Measurements from ENCODE around the gene ZNF444.
"Not testable (repeated sequence)": the region's sequence is repeated elsewhere in the genome, so short reads cannot be mapped to it uniquely, and the experiment has no call there.

ZNF444 gene

GRCh38 chr19:56191115-56191514 is 50.0 kb downstream of the ZNF444 start:
- no peak for DNase-seq

DNA sequence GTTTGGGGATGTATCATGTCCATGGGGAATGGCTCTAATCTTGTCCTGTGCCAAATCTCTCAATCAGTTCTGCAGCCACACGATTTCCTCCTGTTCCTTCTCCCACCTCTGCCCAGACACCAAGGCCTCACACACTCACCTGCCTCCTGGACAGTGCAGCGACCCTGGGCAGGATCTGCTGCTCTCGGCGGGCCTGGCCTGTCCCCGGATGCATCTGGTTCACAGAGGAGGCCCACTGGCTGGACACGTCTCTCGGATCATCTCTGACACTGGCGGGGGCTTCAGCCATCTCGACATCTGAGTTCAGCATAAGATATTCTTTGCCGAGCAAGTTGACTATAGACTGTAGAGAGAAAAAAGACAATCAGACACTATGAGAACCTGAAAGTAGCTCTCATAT is 50.6 kb downstream of the ZNF444 start:
- no peak for DNase-seq

DNA sequence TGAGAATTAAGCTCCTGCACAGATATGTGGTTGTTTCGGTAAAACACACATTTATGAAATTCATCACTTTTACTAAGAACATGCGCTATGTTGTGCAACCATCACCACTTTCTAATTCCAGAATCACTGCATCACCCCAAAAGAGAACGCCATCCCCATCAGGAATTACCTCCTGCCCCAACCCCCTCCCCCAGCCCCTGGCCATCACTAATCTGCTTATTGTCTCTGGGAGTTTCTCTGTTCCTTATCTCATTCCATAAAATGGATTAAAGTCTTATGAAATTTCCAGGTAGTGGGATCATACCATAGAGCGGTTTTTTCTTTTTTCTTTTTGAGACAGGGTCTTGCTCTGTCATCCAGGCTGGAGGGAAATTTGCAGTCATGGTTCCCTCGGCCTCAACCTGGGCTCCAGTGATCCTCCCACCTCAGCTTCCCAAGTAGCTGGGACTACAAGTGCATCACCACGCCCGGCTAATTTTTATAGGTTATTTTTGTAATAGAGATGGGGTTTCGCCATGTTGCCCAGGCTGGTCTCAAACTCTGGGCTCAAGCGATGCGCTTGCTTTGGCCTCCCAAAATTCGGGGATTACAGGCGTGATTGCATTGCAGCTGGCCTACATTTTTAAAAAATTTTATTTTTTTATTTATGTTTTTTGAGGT is 53.0 kb downstream of the ZNF444 start:
- no peak for DNase-seq

DNA sequence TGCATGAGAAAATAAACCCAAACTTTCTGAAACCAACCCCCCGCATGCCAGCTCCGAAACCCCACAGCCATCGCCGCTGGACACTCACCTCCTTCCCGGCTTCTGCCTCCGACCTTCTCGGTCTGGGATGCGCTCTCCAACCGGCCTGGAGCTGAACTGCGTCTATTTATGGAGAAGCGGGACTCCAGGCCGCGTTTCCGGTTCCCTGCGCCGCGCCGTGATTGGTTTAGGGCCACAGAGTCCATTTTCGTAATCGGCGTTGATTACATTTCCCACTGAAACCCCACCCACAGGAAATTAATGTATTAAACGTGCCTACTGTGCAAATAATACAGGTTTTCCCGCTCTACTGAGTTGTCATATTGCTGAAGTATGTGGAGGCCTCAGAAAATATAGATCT is 56.6 kb downstream of the ZNF444 start, which contains the start of gene ZSCAN5B:
Gene ZSCAN5B (minus strand): TSS at position 138 of the 400 bp plus-strand sequence. CDS start 4,731 bp downstream, outside the sequence.
- not testable (repeated sequence) for DNase-seq

- no peak for DNase-seq
Measured at GRCh38 chr19:56199687-56200086, 58.6 kb downstream of the ZNF444 start.

DNA sequence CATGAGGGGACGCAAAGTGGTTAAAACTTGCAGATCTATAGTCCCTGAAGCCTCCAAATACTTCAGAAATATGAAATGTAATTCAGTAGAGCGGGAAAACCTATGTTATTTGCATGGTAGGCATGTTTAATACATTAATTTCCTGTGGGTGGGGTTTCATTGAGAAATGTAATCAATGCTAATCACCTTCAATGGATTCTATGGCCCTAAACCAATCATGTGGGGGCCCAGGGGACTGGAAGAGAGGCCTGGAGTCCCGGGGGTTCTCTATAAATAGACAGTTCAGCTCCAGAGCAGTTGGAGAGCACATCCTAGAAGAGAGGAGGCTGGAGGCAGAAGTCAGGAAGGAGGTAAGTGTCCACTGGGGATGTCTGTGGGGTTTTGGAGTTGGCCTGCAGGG is 60.9 kb downstream of the ZNF444 start, which contains the start of gene ZSCAN5C:
Gene ZSCAN5C (plus strand): TSS at position 301 of the 400 bp plus-strand sequence. CDS start 3,641 bp downstream, outside the sequence.
- DNase-seq = no peak

DNA sequence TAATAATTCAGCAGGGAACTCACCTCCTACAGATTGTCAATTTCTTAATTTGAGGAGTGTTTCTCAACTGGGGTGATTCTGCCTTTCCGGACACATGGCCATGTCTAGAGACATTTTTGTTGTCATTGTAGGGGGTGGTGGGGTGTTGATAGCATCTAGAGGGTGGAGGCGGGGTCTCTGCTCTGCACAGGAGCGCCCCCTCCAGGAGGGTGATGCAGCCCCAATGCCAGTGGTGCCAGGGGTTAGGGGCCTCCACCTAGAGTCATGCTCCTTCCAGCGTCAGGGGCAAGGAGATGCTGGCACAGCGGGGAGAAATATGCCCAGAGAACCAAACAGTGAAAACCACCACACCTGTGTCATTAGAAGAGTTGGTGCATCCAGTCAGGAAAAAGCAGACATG is 66.5 kb downstream of the ZNF444 start:
- DNase-seq = not testable (repeated sequence)

- DNase-seq = no peak
Measured at GRCh38 chr19:56209091-56209490, 68.0 kb downstream of the ZNF444 start.

DNA sequence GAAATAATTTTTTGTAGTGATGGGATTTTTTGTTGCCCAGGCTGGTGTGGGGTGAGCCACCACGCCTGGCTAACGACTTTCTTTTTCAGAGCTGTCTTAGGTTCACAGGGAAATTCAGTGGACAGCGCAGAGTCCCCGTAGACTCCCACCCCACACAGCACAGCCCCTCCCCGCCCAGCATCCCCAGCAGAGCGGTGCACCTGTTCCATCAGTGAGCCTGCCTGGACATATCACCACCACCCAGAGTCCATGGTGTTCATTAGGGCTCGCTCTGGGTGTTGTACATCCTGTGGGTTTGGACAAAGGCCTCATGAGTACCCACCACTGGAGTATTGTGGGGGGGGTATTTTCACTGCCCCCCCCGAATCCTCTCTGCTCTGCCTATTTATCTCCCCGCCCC is 68.9 kb downstream of the ZNF444 start:
- not testable (repeated sequence) for DNase-seq

Data from inflammatory macrophage treated with lipopolysaccharide for 4 hours (primary cell).